GM12878 (cell line): ENCODE measurements around the gene NUMA1. TPM values are rescaled to one million over a fixed set of nuclear protein-coding genes. Genes with fewer than 3 reads are reported as not detected.

ENCODE experiments used
- ATAC-seq: fragments of 200-7000 bp; cut with Tn5 transposase; 3 replicates; pipeline ENCODE4 v1.9.1; 2020; ENCODE audit warnings: mild to moderate bottlenecking, moderate library complexity
- BruUV-seq: library from RNA; stranded (reverse); fragments of 400-500 nt; replicated peaks from 2 replicates; lab custom pipeline; 2021; lab: Mats Ljungman, UMichigan
- CTCF ChIA-PET: fragments of 300-600 bp; sonication (Branson Sonifier 250); formaldehyde crosslinking; extraction: SDS; loops from one replicate; lab custom pipeline; 2021; ENCODE audit warnings: inconsistent platforms; lab: Yijun Ruan, JAX
- POLR2A ChIA-PET: fragments of 350-600 bp; formaldehyde crosslinking; extraction: SDS; loops from one replicate; lab custom pipeline; 2021; ENCODE audit warnings: inconsistent platforms; lab: Charles Lee
- RAD21 ChIA-PET: fragments of 300-600 bp; sonication (Branson Sonifier 250); formaldehyde crosslinking; loops from one replicate; lab custom pipeline; 2023; ENCODE audit warnings: antibody characterized with exemption; ENCODE audit not compliant: unreplicated experiment; lab: Charles Lee
- SMC1A ChIA-PET: fragments of 300-600 bp; sonication (Branson Sonifier 250); formaldehyde crosslinking; loops from one replicate; lab custom pipeline; 2023; ENCODE audit not compliant: unreplicated experiment, uncharacterized antibody; lab: Charles Lee
- DNase-seq: peaks from one replicate; pipeline ENCODE4 v3.0.0-alpha.2; 2011; ENCODE audit warnings: low read depth, low spot score
- FAIRE-seq: peaks from 3 replicates; lab custom pipeline; 2011; peaks lifted over from hg19 to GRCh38; lab: Jason Lieb, UNC
- H2AFZ ChIP-seq: 2 replicates; pipeline ENCODE4 v1.6.0; 2011; ENCODE audit warnings: low read depth, low read length, control low read depth; ENCODE audit not compliant: control insufficient read depth
- H3K27ac ChIP-seq: 2 replicates; pipeline ENCODE4 v1.5.1; 2011; ENCODE audit warnings: control low read depth; ENCODE audit not compliant: control insufficient read depth, insufficient read depth
- H3K27me3 ChIP-seq, 2 experiments: replicated peaks in 1 of 2; 2 replicates each; pipeline versions ENCODE4 v1.6.0 to v1.6.1; 2011; ENCODE audit warnings: low read length in 1 of 2; ENCODE audit not compliant: control insufficient read depth in 2 of 2, insufficient read depth in 2 of 2
- H3K36me3 ChIP-seq, 2 experiments: 2 replicates each; pipeline ENCODE4 v1.5.1; 2011; ENCODE audit warnings: low read length in 1 of 2; ENCODE audit not compliant: control insufficient read depth in 2 of 2, insufficient read depth in 2 of 2
- H3K4me1 ChIP-seq: 2 replicates; pipeline ENCODE4 v1.6.1; 2011; ENCODE audit warnings: mild to moderate bottlenecking, low read length, moderate library complexity, mixed read lengths; ENCODE audit not compliant: control insufficient read depth, insufficient read depth
- H3K4me2 ChIP-seq: 2 replicates; pipeline ENCODE4 v1.6.0; 2011; ENCODE audit warnings: control low read depth; ENCODE audit not compliant: control insufficient read depth, insufficient read depth
- H3K4me3 ChIP-seq: fragments of 200-600 bp; sonication (generic); 2 replicates; pipeline ENCODE4 v1.5.1; 2016
- H3K79me2 ChIP-seq: 2 replicates; pipeline ENCODE4 v1.6.0; 2011; ENCODE audit warnings: low read length; ENCODE audit not compliant: control insufficient read depth, insufficient read depth
- H3K9ac ChIP-seq: 2 replicates; pipeline ENCODE4 v1.8.0; 2011; ENCODE audit warnings: low read length, control low read depth, mixed read lengths; ENCODE audit not compliant: control insufficient read depth, insufficient read depth
- H3K9me3 ChIP-seq: replicated peaks from 3 replicates; pipeline ENCODE4 v1.5.1; 2011; ENCODE audit warnings: mild to moderate bottlenecking, low read length; ENCODE audit not compliant: control insufficient read depth, insufficient read depth
- H4K20me1 ChIP-seq: 2 replicates; pipeline ENCODE4 v1.6.0; 2011; ENCODE audit not compliant: control insufficient read depth, insufficient read depth
- RBBP5 ChIP-seq: fragments of 200-600 bp; sonication (generic); conservative IDR thresholded peaks from 2 replicates; pipeline ENCODE4 v1.6.1; 2016
- SMARCA5 ChIP-seq: fragments of 450-650 bp; IDR thresholded peaks from 2 replicates; pipeline ENCODE4 v1.6.1; 2017; ENCODE audit warnings: mild to moderate bottlenecking
- STAT3 ChIP-seq: IDR thresholded peaks from 2 replicates; pipeline ENCODE4 v1.6.1; 2011; ENCODE audit warnings: low read depth, low read length, improper control_type of control experiment
- WGBS: methylation state at CpG from one replicate; pipeline ENCODE4 v1.1.6; 2016; ENCODE audit warnings: low lambda C conversion rate; ENCODE audit not compliant: insufficient replicate concordance, insufficient coverage; ENCODE audit errors: missing lambda C conversion rate; 5-methylcytosine and 5-hydroxymethylcytosine counted together
- in situ Hi-C: fragments of 300-500 bp; cut with MboI; formaldehyde crosslinking; loops from 9 replicates; pipeline ENCODE4 v1.14.3; 2018; ENCODE audit warnings: mixed read lengths
- intact Hi-C: fragments of 100-400 bp; cut with micrococcal nuclease; formaldehyde crosslinking; loops from one replicate; pipeline ENCODE4 v1.14.2; 2022; ENCODE audit not compliant: unreplicated experiment
- polyA plus RNA-seq, 11 experiments: library from polyadenylated mRNA; depleted of rRNA in 4 of 11; unstranded in 6 of 11; stranded (reverse) in 5 of 11; fragments of >200 nt; fragmentation: Nextera tagmentation in 4 of 11; fragmentation: Illumina TruSeq in 1 of 11; extraction: Ambion mirVana in 4 of 11; extraction: Trizol in 1 of 11; gene quantifications; 1 replicate in 1 of 11; 2 replicates in 10 of 11; pipeline versions ENCODE4 v1.2.1 to v1.2.3, GENCODE V29; 2011 to 2016; ENCODE audit warnings: inconsistent platforms in 2 of 11, missing spikeins in 2 of 11, low read depth in 1 of 11
- total RNA-seq, 4 experiments: library from RNA; depleted of rRNA in 3 of 4; stranded (reverse); fragments of >200 nt in 3 of 4; fragmentation: Illumina TruSeq in 1 of 4; extraction: Trizol in 1 of 4; gene quantifications; 2 replicates each; pipeline versions ENCODE4 v1.2.1 to v1.2.3, GENCODE V29; 2013 to 2021
- TF ChIP-seq, protein P1 (sequence below): IDR thresholded peaks from 2 replicates; pipeline ENCODE4 v1.6.1; 2012; ENCODE audit warnings: low read depth, low read length, improper control_type of control experiment
- TF ChIP-seq, protein P2 (sequence below): fragments of 450-650 bp; IDR thresholded peaks from 2 replicates; pipeline ENCODE4 v1.6.1; 2017; ENCODE audit warnings: antibody characterized with exemption, mild to moderate bottlenecking, moderate library complexity

The NUMA1 gene
- total and polyA plus RNA-seq, 10 of the 15 experiments (the other 5 are each of a cell fraction or from before 2014, with no cell fraction given), result 5.5 to 111 (median 61.0) TPM

DNA sequence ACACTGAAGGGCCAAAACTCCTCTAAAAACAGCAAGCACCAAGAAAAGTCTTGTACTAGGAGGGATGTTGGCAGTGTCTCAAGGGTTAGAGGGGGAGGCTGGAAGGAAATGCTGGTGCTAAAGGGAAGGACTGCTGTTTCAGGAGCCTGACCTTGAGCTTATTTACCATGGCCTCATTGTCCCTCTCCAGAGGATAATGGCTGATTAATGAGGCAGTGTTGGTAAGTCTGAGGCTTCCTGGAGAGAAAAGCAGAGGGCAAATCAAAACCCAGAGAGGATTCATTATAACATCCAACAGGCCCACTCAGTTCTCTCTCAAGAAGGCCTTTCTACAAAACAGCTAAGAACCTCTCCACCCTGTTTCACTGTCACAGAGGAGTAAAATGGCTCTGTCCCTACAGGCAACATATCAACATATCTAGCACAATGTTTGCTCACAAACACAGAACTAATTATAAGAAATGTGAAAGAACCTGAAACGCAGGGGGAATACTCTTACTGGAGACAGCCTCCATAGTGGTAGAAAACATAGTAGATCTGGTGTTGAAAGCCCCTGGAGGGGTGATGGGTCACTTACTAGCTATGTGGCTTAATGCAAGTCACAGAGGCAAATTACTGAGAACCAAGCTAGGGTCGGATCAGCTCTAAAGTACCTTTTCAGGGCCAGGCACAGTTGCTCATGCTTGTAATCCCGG is 31.4 kb downstream of the NUMA1 start:
- no peak for DNase-seq
- CTCF ChIA-PET, result interaction anchor here (0.8 to 3.1 kb wide), 6 partner anchors 9 to 71 kb away, joined by 3 to 12 read pairs (median 4); no protein-coding TSS in a partner anchor
- FAIRE-seq, result no peak
- intact Hi-C loops (no loop called here), in situ Hi-C loops (no loop called here)
- POLR2A ChIA-PET, result interaction anchor here (1.2 kb wide), 1 partner anchor 24 kb away, joined by 3 read pairs; no protein-coding TSS in a partner anchor
- no TSS peak for BruUV-seq
- Histone ChIP-seq H3K27ac (no peak overlapping the region), H4K20me1 (no peaks in the 10 kb centered on the region), H3K9ac (no peak overlapping the region), H3K4me2 (no peak overlapping the region), H3K79me2 (peaks cover 2% of the 10 kb centered on the region), H3K36me3 (peaks cover 3 to 10% of the 10 kb centered on the region in 2 experiments; a peak in 3 of 4 replicates), H3K4me3 (no peak overlapping the region)
- SMC1A ChIA-PET, result interaction anchor here (1.0 to 1.7 kb wide), 4 partner anchors 8 to 117 kb away, joined by 3 to 5 read pairs (median 3); no protein-coding TSS in a partner anchor
- ATAC-seq, result no peak
- TF ChIP-seq RBBP5 (no peak), STAT3 (no peak), SMARCA5 (no peak)
- TF ChIP-seq, protein P1, sequence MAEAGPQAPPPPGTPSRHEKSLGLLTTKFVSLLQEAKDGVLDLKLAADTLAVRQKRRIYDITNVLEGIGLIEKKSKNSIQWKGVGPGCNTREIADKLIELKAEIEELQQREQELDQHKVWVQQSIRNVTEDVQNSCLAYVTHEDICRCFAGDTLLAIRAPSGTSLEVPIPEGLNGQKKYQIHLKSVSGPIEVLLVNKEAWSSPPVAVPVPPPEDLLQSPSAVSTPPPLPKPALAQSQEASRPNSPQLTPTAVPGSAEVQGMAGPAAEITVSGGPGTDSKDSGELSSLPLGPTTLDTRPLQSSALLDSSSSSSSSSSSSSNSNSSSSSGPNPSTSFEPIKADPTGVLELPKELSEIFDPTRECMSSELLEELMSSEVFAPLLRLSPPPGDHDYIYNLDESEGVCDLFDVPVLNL, result no peak
- TF ChIP-seq, protein P2, sequence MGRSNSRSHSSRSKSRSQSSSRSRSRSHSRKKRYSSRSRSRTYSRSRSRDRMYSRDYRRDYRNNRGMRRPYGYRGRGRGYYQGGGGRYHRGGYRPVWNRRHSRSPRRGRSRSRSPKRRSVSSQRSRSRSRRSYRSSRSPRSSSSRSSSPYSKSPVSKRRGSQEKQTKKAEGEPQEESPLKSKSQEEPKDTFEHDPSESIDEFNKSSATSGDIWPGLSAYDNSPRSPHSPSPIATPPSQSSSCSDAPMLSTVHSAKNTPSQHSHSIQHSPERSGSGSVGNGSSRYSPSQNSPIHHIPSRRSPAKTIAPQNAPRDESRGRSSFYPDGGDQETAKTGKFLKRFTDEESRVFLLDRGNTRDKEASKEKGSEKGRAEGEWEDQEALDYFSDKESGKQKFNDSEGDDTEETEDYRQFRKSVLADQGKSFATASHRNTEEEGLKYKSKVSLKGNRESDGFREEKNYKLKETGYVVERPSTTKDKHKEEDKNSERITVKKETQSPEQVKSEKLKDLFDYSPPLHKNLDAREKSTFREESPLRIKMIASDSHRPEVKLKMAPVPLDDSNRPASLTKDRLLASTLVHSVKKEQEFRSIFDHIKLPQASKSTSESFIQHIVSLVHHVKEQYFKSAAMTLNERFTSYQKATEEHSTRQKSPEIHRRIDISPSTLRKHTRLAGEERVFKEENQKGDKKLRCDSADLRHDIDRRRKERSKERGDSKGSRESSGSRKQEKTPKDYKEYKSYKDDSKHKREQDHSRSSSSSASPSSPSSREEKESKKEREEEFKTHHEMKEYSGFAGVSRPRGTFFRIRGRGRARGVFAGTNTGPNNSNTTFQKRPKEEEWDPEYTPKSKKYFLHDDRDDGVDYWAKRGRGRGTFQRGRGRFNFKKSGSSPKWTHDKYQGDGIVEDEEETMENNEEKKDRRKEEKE, result no peak
- TF ChIP-seq, all 136 proteins: peak for 0
- Histone ChIP-seq H2AFZ (no peak overlapping the region), H3K27me3 (no peaks in the 10 kb centered on the region), H3K4me1 (no peaks in the 10 kb centered on the region), H3K9me3 (no peaks in the 10 kb centered on the region)
- RAD21 ChIA-PET, result no interaction called here
- WGBS, result 94% methylated on average over 3 of the region's 3 CpGs
